GM13977 (cell line): ENCODE results near the gene MOB3C.

Experiments used
- DNase-seq: peaks from one replicate; pipeline ENCODE4 v3.0.0; 2012; ENCODE audit warnings: low spot score
- in situ Hi-C: fragments of 300-500 bp; cut with MboI; formaldehyde crosslinking; loops from one replicate; pipeline ENCODE4 v1.12.0; 2022; ENCODE audit warnings: low sequenced_read_pairs, low pct_unique_long_range_greater_than_20kb, mixed read lengths, inconsistent platforms; ENCODE audit not compliant: unreplicated experiment
- TF ChIP-seq, protein P1 (sequence below): IDR thresholded peaks from 2 replicates; pipeline ENCODE4 v1.5.1; 2012; ENCODE audit warnings: mild to moderate bottlenecking, control low read depth; ENCODE audit not compliant: insufficient read depth; ENCODE audit errors: extremely low read depth, missing control alignments

The MOB3C gene

DNA sequence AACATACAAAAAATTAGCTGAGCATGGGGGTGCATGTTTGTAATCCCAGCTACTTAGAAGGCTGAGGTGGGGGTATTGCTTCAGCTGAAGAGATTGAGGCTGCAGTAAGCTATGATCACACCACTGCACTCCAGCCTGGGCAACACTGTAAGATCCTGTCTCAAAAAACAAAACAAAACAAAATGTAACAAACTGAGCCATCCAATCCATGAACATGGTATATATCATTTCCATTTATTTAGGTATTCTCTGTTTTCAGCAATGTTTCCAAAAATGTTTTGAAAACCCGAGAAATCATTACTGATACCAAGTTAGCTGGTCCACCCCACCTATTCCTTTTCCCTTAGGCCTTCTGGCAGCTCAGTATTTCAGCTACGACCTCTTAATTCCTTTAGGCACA lies 33.2 kb upstream of the MOB3C start:
- no peak for DNase-seq
- in situ Hi-C loops = no loop called here
- TF ChIP-seq, protein P1, sequence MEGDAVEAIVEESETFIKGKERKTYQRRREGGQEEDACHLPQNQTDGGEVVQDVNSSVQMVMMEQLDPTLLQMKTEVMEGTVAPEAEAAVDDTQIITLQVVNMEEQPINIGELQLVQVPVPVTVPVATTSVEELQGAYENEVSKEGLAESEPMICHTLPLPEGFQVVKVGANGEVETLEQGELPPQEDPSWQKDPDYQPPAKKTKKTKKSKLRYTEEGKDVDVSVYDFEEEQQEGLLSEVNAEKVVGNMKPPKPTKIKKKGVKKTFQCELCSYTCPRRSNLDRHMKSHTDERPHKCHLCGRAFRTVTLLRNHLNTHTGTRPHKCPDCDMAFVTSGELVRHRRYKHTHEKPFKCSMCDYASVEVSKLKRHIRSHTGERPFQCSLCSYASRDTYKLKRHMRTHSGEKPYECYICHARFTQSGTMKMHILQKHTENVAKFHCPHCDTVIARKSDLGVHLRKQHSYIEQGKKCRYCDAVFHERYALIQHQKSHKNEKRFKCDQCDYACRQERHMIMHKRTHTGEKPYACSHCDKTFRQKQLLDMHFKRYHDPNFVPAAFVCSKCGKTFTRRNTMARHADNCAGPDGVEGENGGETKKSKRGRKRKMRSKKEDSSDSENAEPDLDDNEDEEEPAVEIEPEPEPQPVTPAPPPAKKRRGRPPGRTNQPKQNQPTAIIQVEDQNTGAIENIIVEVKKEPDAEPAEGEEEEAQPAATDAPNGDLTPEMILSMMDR = no peak

DNA sequence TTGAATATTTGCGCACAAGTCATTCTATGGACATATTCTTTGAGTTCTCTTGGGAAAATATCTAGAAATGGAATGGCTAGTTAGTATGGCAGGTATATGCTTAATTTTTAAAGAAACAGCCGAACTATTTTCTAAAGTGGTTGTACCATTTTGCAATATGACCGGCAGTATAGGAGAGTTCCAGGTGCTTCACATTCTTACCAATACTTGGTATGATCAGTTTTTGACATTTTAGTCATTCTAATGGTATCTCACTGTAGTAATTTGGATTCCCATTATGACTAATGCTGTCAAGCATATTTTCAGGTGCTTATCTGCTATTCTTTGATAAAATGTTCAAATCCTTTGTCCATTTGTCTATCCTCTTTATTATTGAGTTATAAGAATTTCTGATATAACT lies 31.0 kb upstream of the MOB3C start:
- TF ChIP-seq, protein P1 = no peak
- in situ Hi-C loops = no loop called here
- no peak for DNase-seq

DNA sequence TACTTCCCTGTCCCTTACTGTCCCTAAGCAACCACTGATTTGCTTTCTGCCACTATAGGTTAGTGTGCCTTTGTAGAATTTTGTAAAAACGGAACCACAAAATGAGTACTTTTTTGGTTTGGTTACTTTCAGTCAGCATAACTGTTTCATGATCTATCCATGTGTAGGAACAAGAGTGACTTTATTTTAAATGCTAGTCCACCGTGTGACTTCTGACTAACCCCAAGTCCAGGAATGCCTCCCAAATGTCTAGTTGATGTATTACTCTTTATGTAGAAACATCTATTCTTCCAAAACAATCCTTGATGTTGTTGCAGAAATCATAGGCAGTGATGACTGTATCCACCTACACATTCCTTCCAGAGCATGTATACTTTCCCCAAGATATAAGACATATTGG lies 30.2 kb upstream of the MOB3C start:
- TF ChIP-seq, protein P1 = no peak
- no peak for DNase-seq
- in situ Hi-C loops = no loop called here

DNA sequence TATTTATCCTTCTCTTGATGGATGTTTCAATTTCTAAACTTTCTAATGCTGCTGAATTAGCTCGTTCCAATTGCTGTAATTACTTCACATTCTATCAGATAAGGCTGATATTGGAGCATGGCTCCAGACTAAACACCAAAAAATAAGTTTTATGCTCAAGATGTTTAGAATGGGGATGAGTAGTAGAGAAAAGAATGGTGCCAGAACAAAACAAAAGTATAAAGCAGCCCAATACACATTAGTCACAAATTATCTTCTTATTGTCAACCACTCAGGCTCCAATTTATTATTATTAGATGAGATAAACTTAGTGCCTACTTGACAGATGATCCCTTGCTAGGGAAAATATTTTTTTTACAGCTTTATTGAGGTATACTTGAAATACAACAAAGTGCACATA lies 29.7 kb upstream of the MOB3C start:
- in situ Hi-C loops = no loop called here
- no peak for DNase-seq
- TF ChIP-seq, protein P1 = no peak

DNA sequence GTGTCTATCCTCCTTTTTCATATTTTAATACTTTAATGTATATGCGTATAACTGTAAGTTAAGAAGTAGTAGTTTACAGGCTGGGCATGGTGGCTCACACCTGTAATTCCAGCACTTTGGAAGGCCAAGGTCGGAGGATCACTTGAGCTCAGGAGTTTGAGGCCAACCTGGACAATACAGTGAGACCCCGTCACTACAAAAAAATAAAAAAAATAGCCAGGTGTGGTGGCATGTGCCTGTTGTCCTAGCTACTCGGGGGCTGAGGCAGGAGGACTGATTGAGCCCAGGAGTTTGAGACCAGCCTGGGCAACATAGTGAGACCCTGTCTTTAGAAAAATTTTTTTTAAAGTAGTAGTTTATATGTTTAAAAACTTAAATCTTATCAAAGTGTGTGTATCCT lies 29.2 kb upstream of the MOB3C start:
- no peak for DNase-seq
- TF ChIP-seq, protein P1 = no peak
- in situ Hi-C loops = no loop called here

DNA sequence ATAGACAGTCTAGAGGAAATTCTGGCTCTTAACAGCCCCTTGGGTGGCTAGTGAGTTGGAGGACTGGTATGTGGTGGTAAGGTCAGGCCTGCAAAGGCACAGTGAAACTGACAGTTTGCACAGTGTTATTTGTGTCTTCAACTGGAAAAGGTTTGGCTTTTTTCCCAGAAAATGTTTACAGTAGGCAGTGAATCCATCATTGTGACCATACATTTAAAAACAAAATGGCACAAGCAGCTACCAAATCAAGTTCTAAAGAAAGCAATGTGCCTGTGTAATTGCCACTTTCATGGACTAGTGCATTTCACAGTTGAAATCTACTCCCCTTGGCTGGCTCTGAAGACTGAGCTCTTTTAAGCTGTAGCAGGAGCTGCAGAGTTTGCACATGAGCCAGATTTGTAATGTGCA lies 26.8 kb upstream of the MOB3C start:
- TF ChIP-seq, protein P1 = no peak
- no peak for DNase-seq
- in situ Hi-C loops = no loop called here

DNA sequence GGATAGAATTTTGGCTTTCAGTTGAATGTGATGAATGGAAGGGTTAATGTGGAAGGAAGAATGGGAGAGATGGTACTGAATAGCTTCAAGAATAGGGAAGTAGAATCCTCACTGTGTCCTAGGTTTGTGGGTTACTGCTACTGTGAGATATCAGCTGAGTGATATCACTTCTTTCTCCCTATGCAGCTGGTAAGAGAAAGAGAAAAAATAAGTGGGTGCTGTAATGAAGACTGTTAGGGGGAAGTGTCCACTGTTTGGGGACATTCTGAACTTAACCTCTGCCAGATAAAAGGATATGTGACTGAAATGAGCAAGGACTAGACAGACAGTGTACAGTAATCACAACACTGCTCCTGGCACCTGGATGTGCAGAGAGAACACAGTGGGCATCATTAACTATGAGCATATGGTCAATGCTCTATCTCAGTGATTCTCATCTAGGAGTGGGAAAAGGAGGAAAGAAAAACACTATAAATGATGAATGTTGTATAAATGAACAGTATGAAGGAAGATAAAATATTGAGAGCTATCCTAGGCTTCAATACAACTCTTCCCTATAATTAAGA lies 25.6 kb upstream of the MOB3C start:
- in situ Hi-C loops = no loop called here
- TF ChIP-seq, protein P1 = no peak
- no peak for DNase-seq
